Uterus (tissue), 4 donors: ENCODE measurements around the gene CCSER1. TPM values are rescaled to one million over a fixed set of nuclear protein-coding genes. Genes with fewer than 3 reads are reported as not detected.
"Not testable (repeated sequence)": the region's sequence is repeated elsewhere in the genome, so short reads cannot be mapped to it uniquely, and the experiment has no call there.

Source experiments
- DNase-seq, 2 donors: peaks; one replicate each; pipeline ENCODE4 v3.0.0-alpha.2; 2019 to 2020
- H3K27ac ChIP-seq, 2 donors: fragments of 200-600 bp; sonication (generic); 1 replicate in 1 of 2; 2 replicates in 1 of 2; pipeline ENCODE4 v1.5.1; 2016 to 2018
- H3K27me3 ChIP-seq, 2 donors: fragments of 200-600 bp; sonication (generic); one replicate each; pipeline ENCODE4 v1.5.1; 2018 to 2019; ENCODE audit warnings: control low read depth in 1 of 2
- H3K36me3 ChIP-seq, 2 donors: fragments of 200-600 bp; sonication (generic); one replicate each; pipeline ENCODE4 v1.5.1; 2019; ENCODE audit warnings: control low read depth in 1 of 2
- H3K4me1 ChIP-seq, 2 donors: fragments of 200-600 bp; sonication (generic); one replicate each; pipeline ENCODE4 v1.5.1; 2018 to 2019; ENCODE audit warnings: control low read depth in 1 of 2
- H3K4me3 ChIP-seq, 2 donors: fragments of 200-600 bp; sonication (generic); 1 replicate in 1 of 2; 2 replicates in 1 of 2; pipeline ENCODE4 v1.5.1; 2018 to 2019; ENCODE audit warnings: mild to moderate bottlenecking in 1 of 2
- H3K9me3 ChIP-seq, 2 donors: fragments of 200-600 bp; sonication (generic); one replicate each; pipeline ENCODE4 v1.5.1; 2019; ENCODE audit warnings: control low read depth in 1 of 2
- CTCF ChIP-seq, 4 experiments: fragments of 200-600 bp in 2 of 4; fragments of 450-650 bp in 2 of 4; sonication (generic) in 2 of 4; IDR thresholded peaks; one replicate each; pipeline ENCODE4 v1.5.1; 2016 to 2019; ENCODE audit warnings: antibody characterized with exemption in 4 of 4, mild to moderate bottlenecking in 2 of 4, moderate library complexity in 1 of 4
- POLR2A ChIP-seq, 2 donors: fragments of 450-650 bp; IDR thresholded peaks; one replicate each; pipeline ENCODE4 v1.6.1; 2016; ENCODE audit warnings: antibody characterized with exemption in 2 of 2, mild to moderate bottlenecking in 1 of 2, moderate library complexity in 1 of 2
- intact Hi-C: fragments of 100-400 bp; cut with DNase I; formaldehyde crosslinking; loops from one replicate; pipeline ENCODE4 v1.15.1; 2023; ENCODE audit warnings: low total_unique reads
- total RNA-seq, 4 donors: library from RNA; depleted of rRNA in 3 of 4; stranded (reverse); fragments of >200 nt in 3 of 4; gene quantifications; one replicate each; pipeline versions ENCODE4 v1.1.0 to v1.2.4, GENCODE V29; 2014 to 2023
- donor health status: DM: yes; HTN: yes; CAD: no.

Gene CCSER1
- total RNA-seq, 4 donors from 2014 or later, result 2.8 to 54.7 (median 11.9) TPM

- intact Hi-C loops, result no loop called here
- H3K27ac ChIP-seq, result no peak overlapping the region
- H3K27me3 ChIP-seq, result no peaks in the 10 kb centered on the region
- H3K4me3 ChIP-seq, result no peak overlapping the region
- no peak for DNase-seq
- TF ChIP-seq CTCF (IDR thresholded peaks at IDR 0.05) (no peak), POLR2A (IDR thresholded peaks at IDR 0.05) (no peak)
- H3K4me1 ChIP-seq, result no peaks in the 10 kb centered on the region
- H3K9me3 ChIP-seq, result no peaks in the 10 kb centered on the region
- no peaks in the 10 kb centered on the region for H3K36me3 ChIP-seq
Observed at GRCh38 chr4:91359041-91360031, 1232.1 kb downstream of the CCSER1 start.

GRCh38 chr4:91362125-91362524 is 1234.9 kb downstream of the CCSER1 start:
- H3K27ac ChIP-seq, result no peak overlapping the region
- no peaks in the 10 kb centered on the region for H3K27me3 ChIP-seq
- no peak for TF ChIP-seq POLR2A (IDR thresholded peaks at IDR 0.05)
- TF ChIP-seq CTCF (IDR thresholded peaks at IDR 0.05), result no peak
- H3K9me3 ChIP-seq, result no peaks in the 10 kb centered on the region
- DNase-seq, result no peak
- H3K36me3 ChIP-seq, result no peaks in the 10 kb centered on the region
- no peak overlapping the region for H3K4me3 ChIP-seq
- no peaks in the 10 kb centered on the region for H3K4me1 ChIP-seq
- intact Hi-C loops, result no loop called here

- intact Hi-C loops, result no loop called here
- no peak for DNase-seq
- TF ChIP-seq CTCF (IDR thresholded peaks at IDR 0.05), result no peak
- no peak for TF ChIP-seq POLR2A (IDR thresholded peaks at IDR 0.05)
- Histone ChIP-seq H3K4me1 (no peaks in the 10 kb centered on the region), H3K27me3 (no peaks in the 10 kb centered on the region), H3K4me3 (no peak overlapping the region), H3K36me3 (no peaks in the 10 kb centered on the region), H3K9me3 (no peaks in the 10 kb centered on the region), H3K27ac (no peak overlapping the region)
Observed at GRCh38 chr4:91366554-91366953, 1239.4 kb downstream of the CCSER1 start.

- H3K36me3 ChIP-seq, result no peaks in the 10 kb centered on the region
- no peaks in the 10 kb centered on the region for H3K9me3 ChIP-seq
- no peak overlapping the region for H3K27ac ChIP-seq
- no peaks in the 10 kb centered on the region for H3K4me1 ChIP-seq
- TF ChIP-seq CTCF (IDR thresholded peaks at IDR 0.05) (no peak), POLR2A (IDR thresholded peaks at IDR 0.05) (no peak)
- H3K4me3 ChIP-seq, result no peak overlapping the region
- intact Hi-C loops, result no loop called here
- no peaks in the 10 kb centered on the region for H3K27me3 ChIP-seq
- no peak for DNase-seq
Observed at GRCh38 chr4:91369116-91369515, 1241.9 kb downstream of the CCSER1 start.

GRCh38 chr4:91373546-91373945 is 1246.4 kb downstream of the CCSER1 start:
- TF ChIP-seq CTCF (IDR thresholded peaks at IDR 0.05) (no peak), POLR2A (IDR thresholded peaks at IDR 0.05) (no peak)
- H3K27ac ChIP-seq, result no peak overlapping the region
- no peak overlapping the region for H3K4me3 ChIP-seq
- no peaks in the 10 kb centered on the region for H3K4me1 ChIP-seq
- no peaks in the 10 kb centered on the region for H3K9me3 ChIP-seq
- intact Hi-C loops, result no loop called here
- H3K27me3 ChIP-seq, result no peaks in the 10 kb centered on the region
- H3K36me3 ChIP-seq, result no peaks in the 10 kb centered on the region
- no peak for DNase-seq

- H3K27me3 ChIP-seq, DNase-seq, H3K4me1 ChIP-seq, intact Hi-C loops, H3K27ac ChIP-seq, H3K4me3 ChIP-seq, H3K36me3 ChIP-seq, H3K9me3 ChIP-seq: not testable (repeated sequence)
Observed at GRCh38 chr4:91405431-91405830, 1278.2 kb downstream of the CCSER1 start.
